Skin epidermis (tissue), 12 donors: ENCODE measurements around the gene RAB9A.
"Not testable (repeated sequence)": the region's sequence is repeated elsewhere in the genome, so short reads cannot be mapped to it uniquely, and the experiment has no call there.

ENCODE experiments used
- H3K27ac ChIP-seq, 21 experiments: fragments of 200-600 bp; sonication (generic) in 11 of 21; one replicate each; pipeline ENCODE4 v1.5.0; 2020; ENCODE audit warnings: mild to moderate bottlenecking in 3 of 21, inconsistent platforms in 2 of 21, moderate library complexity in 2 of 21
- H3K4me3 ChIP-seq, 7 experiments: fragments of 200-600 bp; sonication (generic) in 2 of 7; one replicate each; pipeline ENCODE4 v1.5.0; 2020; ENCODE audit warnings: inconsistent platforms in 2 of 7, mild to moderate bottlenecking in 2 of 7, moderate library complexity in 1 of 7

The RAB9A gene

DNA sequence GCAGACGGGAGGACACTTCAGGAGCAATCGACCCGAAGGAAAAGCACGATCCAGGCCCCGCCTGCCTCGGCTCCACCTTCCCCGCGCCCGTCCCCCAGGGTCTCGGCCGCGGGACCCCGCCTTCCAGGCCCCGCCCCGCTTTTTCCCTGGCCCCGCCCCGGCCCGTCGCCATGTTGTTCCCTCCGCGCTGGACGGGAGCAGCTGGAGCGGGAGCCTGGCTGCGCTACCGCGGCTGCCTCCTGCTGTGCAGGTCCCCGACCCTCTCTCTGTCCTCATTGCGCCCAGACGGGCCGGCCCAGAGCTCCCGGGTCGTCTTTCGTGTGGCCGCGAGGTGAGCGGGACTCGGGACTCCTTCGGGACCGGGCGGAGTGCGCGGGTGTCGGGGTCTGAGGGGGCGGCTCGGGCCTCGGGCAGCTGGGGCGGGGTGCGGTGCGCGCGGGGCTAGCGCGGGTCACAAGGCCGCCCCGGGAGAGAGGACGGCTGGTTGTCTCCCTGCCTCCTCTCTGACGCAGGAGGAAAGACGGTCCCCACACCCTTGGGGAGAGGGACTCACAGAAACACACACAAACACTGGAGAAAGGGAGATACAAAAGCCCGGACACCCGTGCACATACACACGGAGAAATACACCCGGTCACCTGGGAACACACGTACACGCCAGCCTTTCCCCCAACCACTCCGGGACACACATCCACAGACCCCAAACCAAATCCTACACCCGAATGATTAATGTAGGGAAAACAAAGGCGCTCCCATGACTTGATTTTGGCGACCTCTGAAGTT lies at the start of gene RAB9A:
TSS of gene RAB9A (plus strand) at position 171 of the 783 bp plus-strand sequence. CDS start 19,619 bp downstream, outside the sequence.
- peak within 1 kb of the TSS; percentile 88 to 98 (median 95) for H3K27ac ChIP-seq
- H3K4me3 ChIP-seq, result peak within 1 kb of the TSS; percentile 55 to 80 (median 67)

- not testable (repeated sequence) for H3K4me3 ChIP-seq, H3K27ac ChIP-seq
These were observed 47.2 kb upstream of the RAB9A start for GRCh38 chrX:13641684-13642083.

- no peak overlapping the region for H3K4me3 ChIP-seq
- H3K27ac ChIP-seq, result no peak overlapping the region
These were observed 43.3 kb upstream of the RAB9A start for GRCh38 chrX:13645464-13646153.

DNA sequence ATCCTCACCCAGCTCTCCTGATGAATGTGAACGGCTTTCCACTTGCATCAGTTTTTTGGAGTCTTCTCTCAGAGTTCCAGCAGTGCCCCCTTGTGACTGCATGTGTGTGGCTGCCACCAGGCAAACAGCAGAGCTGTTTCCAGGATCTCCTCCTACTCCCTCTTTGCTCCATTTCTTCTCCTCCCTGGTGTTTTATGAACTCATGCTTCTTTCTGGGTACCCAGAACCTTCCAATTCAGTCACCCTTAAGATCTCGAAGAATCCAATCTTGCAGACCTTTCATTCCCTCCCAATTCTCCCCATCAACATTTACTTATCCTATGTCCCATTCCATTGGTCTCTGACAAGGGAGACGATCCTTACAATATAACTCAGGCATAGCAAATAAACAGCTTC lies 42.8 kb upstream of the RAB9A start:
- Histone ChIP-seq H3K27ac (no peak overlapping the region), H3K4me3 (no peak overlapping the region)

- H3K27ac ChIP-seq, result peak overlapping the region in 2 of 21 experiments; percentile 7 to 10
- no peak overlapping the region for H3K4me3 ChIP-seq
These were observed 41.2 kb upstream of the RAB9A start for GRCh38 chrX:13647709-13648212.

DNA sequence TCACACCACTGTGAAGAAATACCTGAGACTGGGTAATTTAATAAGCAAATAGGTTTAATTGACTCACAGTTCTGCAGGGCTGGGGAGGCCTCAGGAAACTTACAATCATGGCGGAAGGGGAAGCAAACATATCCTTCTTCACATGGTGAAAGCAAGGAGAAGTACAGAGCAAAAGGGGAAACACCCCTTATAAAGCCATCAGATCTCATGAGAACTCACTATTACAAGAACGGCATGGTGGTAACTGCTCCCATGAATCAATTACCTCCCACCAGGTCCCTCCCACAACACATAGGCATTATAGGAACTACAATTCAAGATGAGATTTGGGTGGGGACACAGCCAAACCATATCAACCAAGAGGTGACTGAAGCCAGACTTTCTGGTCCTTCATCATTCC lies 40.6 kb upstream of the RAB9A start:
- H3K4me3 ChIP-seq, result not testable (repeated sequence)
- peak overlapping the region in 1 of 21 experiments; percentile 7 for H3K27ac ChIP-seq

DNA sequence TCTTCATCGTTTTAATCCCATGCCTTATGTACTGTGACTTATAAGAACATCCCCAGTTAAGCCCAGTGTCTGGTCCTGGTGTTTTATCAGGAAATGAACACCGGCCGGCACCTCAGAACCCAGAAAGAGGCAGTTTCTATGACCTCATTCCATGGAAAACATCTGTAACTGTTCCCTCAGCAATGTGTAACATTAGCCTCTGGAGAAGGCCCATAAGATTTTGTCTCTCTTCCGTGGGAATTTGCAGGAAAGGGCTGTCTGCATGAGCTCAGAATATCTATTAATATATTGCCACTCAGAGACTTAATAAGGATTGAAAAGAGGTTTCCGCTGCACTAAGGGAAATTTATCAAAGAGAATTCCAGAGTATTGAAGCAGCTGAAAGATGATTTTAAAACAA lies 39.1 kb upstream of the RAB9A start:
- Histone ChIP-seq H3K4me3 (no peak overlapping the region), H3K27ac (peak overlapping the region in 1 of 21 experiments; percentile 12)

DNA sequence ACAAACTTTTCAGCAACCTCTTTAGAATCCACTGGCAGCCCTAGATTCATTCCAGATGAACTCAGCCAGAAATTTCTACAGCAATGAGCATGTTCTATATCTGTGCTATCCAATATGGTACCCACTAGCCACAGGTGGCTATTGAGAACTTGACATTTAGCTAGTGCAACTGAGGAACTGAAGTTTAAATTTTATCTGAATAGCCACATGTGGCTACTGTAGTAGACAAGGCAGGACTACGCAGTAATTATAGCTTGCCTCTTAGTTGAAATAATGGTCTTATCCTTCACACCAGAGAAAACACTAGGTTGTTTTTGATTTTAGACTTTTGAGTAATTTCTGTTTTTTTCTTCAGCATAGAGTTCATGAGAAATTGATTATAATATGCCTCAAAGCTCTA lies 38.6 kb upstream of the RAB9A start:
- H3K27ac ChIP-seq, result no peak overlapping the region

GRCh38 chrX:13651150-13651549 lies 37.8 kb upstream of the RAB9A start:
- Histone ChIP-seq H3K27ac (peak overlapping the region in 1 of 21 experiments; percentile 36), H3K4me3 (no peak overlapping the region)

More for the DNA sequence above, 38.6 kb upstream of the RAB9A start:
- no peak overlapping the region for H3K4me3 ChIP-seq

- H3K27ac ChIP-seq, result peak overlapping the region in 19 of 21 experiments; percentile 20 to 96 (median 71)
- peak overlapping the region; percentile 22 to 60 (median 53) for H3K4me3 ChIP-seq
These were observed 36.6 kb upstream of the RAB9A start for GRCh38 chrX:13652287-13652793.

GRCh38 chrX:13652850-13653693 lies 35.9 kb upstream of the RAB9A start, which contains the start of gene TCEANC:
Gene TCEANC (plus strand): TSS chrX:13653141. CDS start chrX:13662509, 9,368 bp downstream.
- Histone ChIP-seq H3K27ac (peak within 1 kb of the TSS; percentile 22 to 96 (median 90)), H3K4me3 (peak within 1 kb of the TSS; percentile 44 to 60 (median 53))

- peak overlapping the region in 4 of 21 experiments; percentile 81 to 91 (median 89) for H3K27ac ChIP-seq
- H3K4me3 ChIP-seq, result no peak overlapping the region
These were observed 34.8 kb upstream of the RAB9A start for GRCh38 chrX:13654116-13654515.

DNA sequence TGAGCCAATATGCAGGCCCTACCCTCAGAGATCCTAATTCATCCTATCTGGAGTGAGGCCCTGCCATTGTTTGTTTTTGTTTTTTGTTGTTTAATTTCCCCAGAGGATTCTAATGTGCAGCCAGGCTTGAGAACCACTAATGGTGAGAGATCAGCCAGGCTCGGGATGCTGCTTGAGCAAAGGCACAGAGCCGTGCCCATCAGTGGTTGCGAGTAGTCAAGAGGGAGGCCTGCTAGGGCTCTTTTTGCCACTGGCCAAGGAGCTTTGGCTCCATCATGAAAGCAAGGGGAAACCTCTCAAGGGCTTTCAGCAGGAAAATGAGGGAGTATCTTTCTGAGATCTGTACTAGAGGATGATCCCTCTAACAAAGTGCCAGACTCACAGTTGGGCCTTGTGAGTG lies 33.3 kb upstream of the RAB9A start:
- H3K4me3 ChIP-seq, result no peak overlapping the region
- H3K27ac ChIP-seq, result peak overlapping the region in 1 of 21 experiments; percentile 39

- peak overlapping the region in 11 of 21 experiments; percentile 1 to 71 (median 50) for H3K27ac ChIP-seq
These were observed 30.3 kb upstream of the RAB9A start for GRCh38 chrX:13658602-13659001.

GRCh38 chrX:13659063-13659462 lies 29.9 kb upstream of the RAB9A start:
- Histone ChIP-seq H3K27ac (peak overlapping the region in 11 of 21 experiments; percentile 1 to 71 (median 50)), H3K4me3 (no peak overlapping the region)

More at GRCh38 chrX:13658602-13659001, 30.3 kb upstream of the RAB9A start:
- no peak overlapping the region for H3K4me3 ChIP-seq

GRCh38 chrX:13661735-13662288 lies 27.1 kb upstream of the RAB9A start:
- Histone ChIP-seq H3K27ac (peak overlapping the region in 9 of 21 experiments; percentile 5 to 74 (median 34)), H3K4me3 (no peak overlapping the region)

DNA sequence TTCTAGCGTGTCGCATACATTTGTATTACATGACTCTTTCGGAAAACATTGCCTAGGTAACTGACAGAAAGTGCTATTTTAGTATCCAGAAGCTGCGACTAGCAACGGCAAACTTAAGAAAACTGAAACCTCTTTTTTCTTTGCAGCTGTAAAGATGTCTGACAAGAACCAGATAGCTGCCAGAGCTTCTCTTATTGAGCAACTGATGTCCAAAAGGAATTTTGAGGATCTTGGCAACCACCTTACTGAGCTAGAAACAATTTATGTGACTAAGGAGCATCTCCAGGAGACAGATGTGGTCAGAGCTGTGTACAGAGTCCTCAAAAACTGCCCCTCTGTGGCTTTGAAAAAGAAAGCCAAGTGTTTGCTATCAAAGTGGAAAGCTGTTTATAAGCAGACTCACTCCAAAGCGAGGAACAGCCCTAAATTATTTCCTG lies 26.6 kb upstream of the RAB9A start:
- H3K27ac ChIP-seq, result peak overlapping the region in 8 of 21 experiments; percentile 5 to 74 (median 41)
- no peak overlapping the region for H3K4me3 ChIP-seq

DNA sequence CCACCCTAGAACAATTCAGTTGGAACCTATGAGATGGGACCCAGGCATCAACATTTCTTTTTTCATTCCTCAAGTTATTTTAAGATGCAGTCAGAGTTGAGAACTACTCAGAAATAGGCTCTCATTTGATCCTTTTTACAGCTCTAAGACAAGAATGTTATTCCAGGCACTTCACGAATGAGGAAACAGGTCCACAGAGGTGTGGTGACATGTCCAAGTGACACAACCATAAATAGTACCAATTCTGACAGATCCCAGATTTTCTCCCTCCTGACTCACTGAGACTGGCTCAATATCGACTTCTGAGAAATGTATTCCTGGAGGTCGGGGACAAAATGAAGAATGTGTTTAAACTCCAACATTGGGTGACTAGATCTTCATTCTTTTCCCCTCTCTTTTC lies 24.9 kb upstream of the RAB9A start:
- Histone ChIP-seq H3K4me3 (no peak overlapping the region), H3K27ac (no peak overlapping the region)

GRCh38 chrX:13666836-13667235 lies 22.1 kb upstream of the RAB9A start:
- H3K4me3 ChIP-seq, result no peak overlapping the region
- H3K27ac ChIP-seq, result peak overlapping the region in 1 of 21 experiments; percentile 10
